DMS79 (cell line): ENCODE measurements around the gene RALGAPA2.

Source experiments
- DNase-seq: peaks from one replicate; lab custom pipeline; 2025; lab: John Stamatoyannopoulos, UW

Gene RALGAPA2

DNA sequence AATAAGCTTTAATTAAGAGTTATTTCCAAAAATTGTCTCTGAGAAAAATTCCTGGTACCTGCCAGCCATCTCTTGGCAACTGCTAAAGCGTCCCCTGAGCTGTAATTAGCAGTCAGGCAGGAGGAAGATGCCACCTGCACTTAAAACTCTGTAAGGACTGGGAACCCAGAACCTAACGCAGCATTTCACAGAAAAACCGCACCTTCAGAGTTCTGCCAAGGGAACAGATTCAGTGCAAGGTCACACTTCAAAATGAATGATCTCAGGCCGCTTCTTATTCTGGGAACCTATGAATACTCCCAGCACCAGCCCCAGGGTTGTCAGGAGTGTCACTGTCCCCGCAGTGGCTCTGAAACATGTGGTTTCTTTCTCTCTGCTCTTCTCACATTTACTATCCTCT is 307.8 kb downstream of the RALGAPA2 start:
- no peak for DNase-seq

DNA sequence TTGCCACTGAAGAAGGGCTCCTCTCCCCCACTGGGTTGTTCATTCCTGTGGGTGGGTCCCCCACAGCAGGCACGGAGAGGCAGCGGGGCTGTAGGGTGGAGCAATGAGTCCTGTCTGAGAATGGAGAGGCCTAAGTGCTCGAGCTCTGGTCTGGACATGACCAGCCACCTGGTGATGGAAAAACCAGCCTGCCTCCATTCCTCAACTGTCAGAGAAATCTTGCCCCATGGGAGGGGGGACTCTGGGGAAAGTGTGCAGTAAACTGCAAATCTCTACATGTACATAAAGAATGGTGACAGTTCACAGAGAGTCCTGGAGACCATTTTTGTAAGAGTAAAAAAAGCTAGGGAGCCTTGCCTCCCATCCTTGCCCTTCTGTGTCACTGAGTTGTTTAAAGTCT is 310.5 kb downstream of the RALGAPA2 start:
- DNase-seq = no peak

GRCh38 chr20:20399531-20400500 is 312.6 kb downstream of the RALGAPA2 start:
- DNase-seq = no peak

DNA sequence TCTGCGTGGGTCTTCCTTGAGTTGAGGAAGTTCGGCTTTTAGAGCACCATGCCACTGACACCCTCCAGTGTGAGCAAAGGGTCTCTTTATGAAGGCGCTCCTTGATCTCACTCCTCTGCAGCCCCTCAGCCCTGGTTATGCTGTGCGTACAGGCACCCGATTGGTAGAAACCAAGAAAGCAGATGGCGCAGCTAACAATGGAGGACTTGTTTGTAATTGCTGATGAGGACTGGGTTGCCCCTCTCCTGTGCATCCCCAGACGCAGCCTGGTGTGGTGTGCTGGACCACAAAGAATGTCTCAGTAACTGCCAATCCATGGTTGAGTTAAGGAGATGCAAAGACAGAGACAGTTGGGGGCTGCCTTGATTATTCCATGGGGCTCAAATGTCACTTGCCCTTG is 314.3 kb downstream of the RALGAPA2 start:
- no peak for DNase-seq

GRCh38 chr20:20396794-20397193 is 315.6 kb downstream of the RALGAPA2 start:
- no peak for DNase-seq

DNA sequence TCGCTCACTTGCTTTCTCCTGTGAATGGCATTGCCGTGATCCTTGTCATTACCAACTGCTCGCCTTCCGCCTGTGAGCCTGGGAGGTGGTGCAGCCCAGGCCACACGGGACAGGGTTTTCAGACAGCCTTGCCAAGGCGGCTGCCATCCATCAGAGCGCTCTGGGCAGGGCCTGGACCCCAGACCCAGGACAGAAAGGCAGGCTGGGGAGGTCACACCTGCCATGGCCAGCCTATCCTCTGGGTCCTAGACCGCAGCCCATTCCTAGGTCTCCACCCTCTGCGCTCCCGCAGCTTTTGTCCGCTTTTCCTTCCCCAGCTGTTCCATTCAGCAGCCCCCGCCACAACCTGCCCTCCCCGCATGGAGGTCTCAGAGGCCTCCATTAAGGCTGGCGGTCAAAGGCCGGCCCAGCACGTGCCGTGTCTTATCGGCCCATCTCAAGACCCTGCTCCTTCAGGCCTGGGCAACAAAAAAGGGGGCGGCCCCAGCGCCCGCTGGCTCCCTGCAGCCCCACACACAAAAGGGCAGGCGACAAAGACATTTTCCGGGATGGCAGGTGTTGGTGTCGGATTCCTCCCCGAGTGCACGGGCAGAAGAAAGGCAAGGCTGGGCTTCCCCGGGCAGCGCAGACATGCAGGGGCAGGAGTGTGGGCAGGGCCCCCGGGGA is 316.4 kb downstream of the RALGAPA2 start:
- DNase-seq = peak; percentile 24

DNA sequence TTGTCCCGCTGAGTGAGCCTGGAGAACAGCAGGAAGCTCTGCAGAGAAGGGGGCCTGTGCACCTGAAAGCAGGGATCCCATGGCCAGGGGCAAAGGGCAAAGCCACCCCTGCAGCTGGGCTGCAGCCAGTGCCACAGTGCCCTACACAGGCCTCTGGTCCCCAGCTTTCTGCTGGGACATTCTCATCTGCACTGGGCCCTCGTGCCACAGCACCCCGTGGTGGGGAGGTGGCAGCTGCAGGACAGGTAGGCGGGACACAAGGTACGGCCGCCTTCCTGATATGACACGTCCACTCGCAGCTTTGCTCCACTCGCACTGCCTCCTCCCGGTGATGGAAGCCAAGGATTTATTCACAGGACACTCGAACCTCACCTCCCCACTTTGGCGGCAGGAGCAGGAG is 317.4 kb downstream of the RALGAPA2 start:
- no peak for DNase-seq

DNA sequence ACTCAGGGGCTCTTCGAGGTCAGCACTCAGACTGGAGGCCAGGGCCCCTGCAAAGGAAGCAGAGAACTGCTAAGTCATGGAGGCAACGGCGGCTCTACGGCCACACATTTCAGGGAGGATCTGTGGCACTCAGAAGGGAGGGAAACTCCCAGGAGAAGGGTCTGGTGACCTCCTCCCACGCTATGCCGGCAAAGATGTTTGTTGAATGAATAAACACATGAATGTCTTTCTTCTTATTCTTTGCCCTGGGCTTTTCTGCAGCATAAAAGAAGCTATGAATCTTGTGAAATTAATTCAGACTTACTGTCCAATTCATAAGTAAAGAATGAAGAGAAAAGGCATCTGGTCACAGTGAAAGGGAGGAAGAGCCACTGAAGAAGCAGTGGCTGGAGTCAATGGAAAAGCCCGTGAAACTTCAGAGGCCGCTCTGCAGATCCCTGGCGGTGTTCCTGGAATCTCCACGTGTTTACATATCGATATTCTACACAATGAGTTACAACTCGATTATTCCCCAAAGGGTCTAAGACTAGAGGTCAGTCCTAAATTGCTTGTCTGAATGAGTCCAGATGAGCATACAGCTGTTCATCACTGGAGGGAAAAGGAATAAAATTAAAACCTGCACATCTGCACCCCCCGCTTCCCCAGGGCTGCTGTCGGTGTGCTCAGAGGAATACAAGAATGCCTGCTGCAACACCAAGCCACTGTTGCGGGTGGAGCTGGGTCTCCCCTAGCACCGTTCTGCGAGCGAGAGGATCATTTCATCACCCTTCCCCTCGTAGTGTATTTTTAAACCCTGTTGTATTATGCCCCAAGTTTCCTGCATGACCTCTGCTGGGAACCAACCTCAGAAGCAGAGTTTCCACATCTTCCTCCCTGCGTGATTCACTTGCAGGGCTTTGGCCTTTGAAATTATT is 319.0 kb downstream of the RALGAPA2 start:
- no peak for DNase-seq

GRCh38 chr20:20391766-20392165 is 320.7 kb downstream of the RALGAPA2 start:
- DNase-seq = no peak

- no peak for DNase-seq
Measured at GRCh38 chr20:20391115-20391514, 321.3 kb downstream of the RALGAPA2 start.

DNA sequence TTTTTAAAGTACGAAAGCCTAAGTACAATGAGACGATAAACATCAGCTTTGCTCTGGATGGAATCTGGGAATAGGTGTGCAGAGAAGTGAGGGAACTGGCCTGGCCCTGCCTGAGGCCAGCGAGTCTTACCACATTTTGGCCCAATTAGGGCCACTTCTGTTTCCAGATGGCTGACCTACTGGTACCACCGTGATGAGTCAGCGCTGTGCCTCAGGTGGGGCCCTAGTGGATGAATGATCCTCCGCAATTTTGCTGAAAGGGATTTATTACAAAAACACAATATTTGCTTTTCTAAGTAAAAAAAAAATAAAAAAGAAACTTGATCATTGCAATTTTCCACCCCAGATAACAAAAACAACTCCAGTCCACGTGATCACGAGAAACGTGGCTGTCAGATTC is 322.1 kb downstream of the RALGAPA2 start:
- no peak for DNase-seq

- no peak for DNase-seq
Measured at GRCh38 chr20:20386192-20386591, 326.3 kb downstream of the RALGAPA2 start.

DNA sequence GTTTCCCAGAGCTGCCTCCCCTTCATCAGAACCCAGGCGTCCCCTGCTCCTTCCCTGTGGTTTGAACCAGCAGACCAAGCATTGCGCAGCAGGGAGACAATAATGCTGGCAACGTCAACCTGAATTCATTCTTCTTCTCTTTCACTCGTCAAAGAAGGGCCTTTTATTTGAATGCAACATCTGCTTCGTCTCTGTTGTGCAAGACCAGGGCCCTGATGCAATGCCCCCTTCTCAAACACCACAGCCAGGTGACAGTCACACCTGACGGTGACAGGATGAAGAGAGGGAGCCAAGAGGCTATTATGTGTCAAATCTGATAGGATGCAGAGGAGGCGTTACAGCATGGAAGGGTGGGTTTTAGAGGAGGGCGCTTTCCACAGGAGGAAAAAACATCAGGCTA is 336.6 kb downstream of the RALGAPA2 start:
- no peak for DNase-seq

- DNase-seq = no peak
Measured at GRCh38 chr20:20373091-20373571, 339.3 kb downstream of the RALGAPA2 start.

GRCh38 chr20:20371681-20372080 is 340.8 kb downstream of the RALGAPA2 start:
- no peak for DNase-seq

GRCh38 chr20:20371083-20371482 is 341.4 kb downstream of the RALGAPA2 start:
- no peak for DNase-seq

DNA sequence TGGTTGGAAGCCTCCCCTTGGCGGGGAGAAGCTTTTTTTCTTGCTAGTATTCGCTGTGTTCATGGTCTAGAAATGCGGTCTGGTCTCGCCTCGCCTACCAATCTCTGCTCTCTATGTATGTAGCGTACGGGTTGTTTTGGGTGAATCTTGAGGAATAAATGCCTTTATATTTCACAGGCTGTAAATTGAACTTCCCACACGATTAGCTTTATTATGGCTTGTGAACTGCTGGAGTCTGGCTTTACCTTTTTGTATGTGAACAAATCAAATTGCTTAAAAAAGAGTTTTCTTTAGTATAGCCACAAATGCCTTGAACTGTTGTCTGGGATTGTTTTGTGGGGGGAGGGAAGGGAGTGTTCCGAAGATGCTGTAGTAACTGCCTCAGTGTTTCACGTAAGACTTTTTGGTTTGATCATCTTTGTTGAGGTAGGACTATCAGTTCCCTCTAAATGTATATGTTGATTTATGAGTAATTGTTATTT is 342.3 kb downstream of the RALGAPA2 start:
- no peak for DNase-seq

DNA sequence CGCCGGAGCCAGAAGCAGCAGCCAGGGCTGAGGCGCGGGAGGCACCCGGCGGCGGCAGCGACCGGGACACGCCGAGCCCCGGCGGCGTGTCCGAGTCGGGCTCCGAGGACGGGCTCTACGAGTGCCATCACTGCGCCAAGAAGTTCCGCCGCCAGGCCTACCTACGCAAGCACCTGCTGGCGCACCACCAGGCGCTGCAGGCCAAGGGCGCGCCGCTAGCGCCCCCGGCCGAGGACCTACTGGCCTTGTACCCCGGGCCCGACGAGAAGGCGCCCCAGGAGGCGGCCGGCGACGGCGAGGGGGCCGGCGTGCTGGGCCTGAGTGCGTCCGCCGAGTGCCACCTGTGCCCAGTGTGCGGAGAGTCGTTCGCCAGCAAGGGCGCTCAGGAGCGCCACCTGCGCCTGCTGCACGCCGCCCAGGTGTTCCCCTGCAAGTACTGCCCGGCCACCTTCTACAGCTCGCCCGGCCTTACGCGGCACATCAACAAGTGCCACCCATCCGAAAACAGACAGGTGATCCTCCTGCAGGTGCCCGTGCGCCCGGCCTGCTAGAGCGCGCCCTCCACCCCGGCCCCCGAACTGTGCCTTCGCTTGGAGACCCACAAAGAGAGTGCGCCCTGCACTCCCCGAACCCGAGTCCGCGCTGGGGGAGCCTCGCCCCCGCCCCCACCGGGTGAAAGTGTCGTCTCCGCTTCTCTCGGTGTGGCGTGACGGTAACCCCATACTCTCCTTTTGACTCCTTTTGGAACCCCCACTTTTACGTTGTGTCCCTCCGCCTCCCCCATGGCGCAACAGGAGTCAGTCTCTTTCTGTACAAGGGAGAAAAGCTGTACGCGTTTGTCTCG is 343.0 kb downstream of the RALGAPA2 start:
- DNase-seq = peak; percentile 17

DNA sequence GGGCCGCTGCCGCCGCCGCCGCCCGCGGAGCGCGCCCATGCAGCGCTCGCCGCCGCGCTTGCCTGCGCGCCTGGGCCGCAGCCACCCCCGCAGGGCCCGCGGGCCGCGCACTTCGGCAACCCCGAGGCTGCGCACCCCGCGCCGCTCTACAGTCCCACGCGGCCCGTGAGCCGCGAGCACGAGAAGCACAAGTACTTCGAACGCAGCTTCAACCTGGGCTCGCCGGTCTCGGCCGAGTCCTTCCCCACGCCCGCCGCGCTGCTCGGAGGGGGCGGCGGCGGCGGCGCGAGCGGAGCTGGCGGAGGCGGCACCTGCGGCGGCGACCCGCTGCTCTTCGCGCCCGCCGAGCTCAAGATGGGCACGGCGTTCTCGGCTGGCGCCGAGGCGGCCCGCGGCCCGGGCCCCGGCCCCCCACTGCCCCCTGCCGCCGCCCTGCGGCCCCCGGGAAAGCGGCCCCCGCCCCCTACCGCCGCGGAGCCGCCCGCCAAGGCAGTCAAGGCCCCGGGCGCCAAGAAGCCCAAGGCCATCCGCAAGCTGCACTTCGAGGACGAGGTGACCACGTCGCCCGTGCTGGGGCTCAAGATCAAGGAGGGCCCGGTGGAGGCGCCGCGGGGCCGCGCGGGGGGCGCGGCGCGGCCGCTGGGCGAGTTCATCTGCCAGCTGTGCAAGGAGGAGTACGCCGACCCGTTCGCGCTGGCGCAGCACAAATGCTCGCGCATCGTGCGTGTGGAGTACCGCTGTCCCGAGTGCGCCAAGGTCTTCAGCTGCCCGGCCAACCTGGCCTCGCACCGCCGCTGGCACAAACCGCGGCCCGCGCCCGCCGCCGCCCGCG is 343.8 kb downstream of the RALGAPA2 start:
- DNase-seq = no peak
